ENCODE data around the gene MSL3B.

MSL3B gene

DNA sequence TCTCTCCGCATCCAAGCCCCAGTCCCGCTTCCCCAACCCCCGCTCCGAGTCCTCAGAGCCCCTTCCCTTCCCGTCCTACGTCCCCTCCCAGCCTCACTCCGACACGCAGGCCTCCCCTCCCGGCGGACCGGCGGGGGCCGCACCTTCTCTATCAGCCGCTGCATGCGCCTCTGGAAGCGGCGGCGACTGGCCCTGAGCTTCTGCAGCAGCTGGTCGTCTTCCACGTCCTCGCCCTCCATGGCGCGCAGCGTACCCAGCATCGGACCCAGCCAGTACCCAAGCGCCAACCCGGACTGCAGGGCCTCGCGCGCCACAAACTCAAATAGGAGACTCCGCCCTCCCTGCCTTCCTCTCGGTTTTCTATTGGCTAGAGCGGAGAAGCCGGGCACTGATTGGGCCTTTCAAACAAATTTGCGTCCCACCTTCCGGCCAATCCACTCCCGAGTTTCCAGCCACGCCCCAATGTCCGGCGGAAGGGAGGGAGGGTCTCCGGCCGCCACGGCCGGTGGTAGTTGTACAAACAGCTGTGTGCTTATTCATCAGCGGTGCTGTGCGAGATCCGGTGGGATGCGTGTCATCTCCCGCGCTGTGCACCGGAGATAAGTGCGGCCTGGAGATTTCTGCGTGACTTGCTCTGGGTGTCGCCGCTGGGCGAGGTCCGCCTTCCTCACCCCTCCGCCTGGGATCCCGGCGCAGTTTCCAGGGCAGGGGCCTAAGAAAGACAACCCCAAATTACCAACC, 13.8 kb downstream of the MSL3B start, which contains the start of gene HJURP:
Gene HJURP, minus strand, starts transcription at position 295 of the 741 bp plus-strand sequence. Its CDS starts 35 bp downstream, at position 260.
- CTCF ChIA-PET (ENCODE audit: low intra/inter-chr PET ratio), result no interaction called here
- peaks cover 42% of the 10 kb centered on the region for H3K36me3 ChIP-seq (ENCODE audit: control insufficient read depth, insufficient read depth, low read length)
- ATAC-seq, result peak; percentile 94
- H3K4me3 ChIP-seq, result peak within 1 kb of the TSS; percentile 98
- POLR2A ChIA-PET, result interaction anchor here (0.6 to 1.5 kb wide), 5 partner anchors 8 to 358 kb away, joined by 3 to 5 read pairs (median 3); no protein-coding TSS in a partner anchor
- no peaks in the 10 kb centered on the region for H3K9me3 ChIP-seq (replicated peaks; ENCODE audit: control insufficient read depth, insufficient read depth, low read depth, low read length)
- peak within 1 kb of the TSS; percentile 98 for H3K4me2 ChIP-seq (ENCODE audit: insufficient read depth, low read length)
- WGBS (ENCODE audit: insufficient coverage, low coverage, missing lambda C conversion rate), result under 1% methylated on average over 29 of the region's 60 CpGs
- peak within 1 kb of the TSS; percentile 97 to 98 for H3K9ac ChIP-seq (ENCODE audit: insufficient read depth in 1 of 2, low read depth in 2 of 2, low read length in 2 of 2)
- BruUV-seq (replicated peaks), result no TSS peak
- no peaks in the 10 kb centered on the region for H4K20me1 ChIP-seq (replicated peaks; ENCODE audit: control insufficient read depth, insufficient read depth, low read length)
- no peaks in the 10 kb centered on the region for H3K27me3 ChIP-seq (ENCODE audit: control insufficient read depth in 2 of 2, insufficient read depth in 2 of 2, low read length in 2 of 2)
- H3K27ac ChIP-seq (ENCODE audit: extremely low read depth, low read depth, low read length), result peak within 1 kb of the TSS; percentile 96
- intact Hi-C loops (cut with micrococcal nuclease) (loop anchor here (10.0 kb wide), 1 partner anchor 1260 kb away; no protein-coding TSS in a partner anchor), in situ Hi-C loops (cut with MboI) (loop anchor here (25.0 kb wide), 1 partner anchor 683 kb away; no protein-coding TSS in a partner anchor)
- H2AFZ ChIP-seq (ENCODE audit: low read depth, low read length), result peak within 1 kb of the TSS; percentile 78
- peaks cover 14 to 21% of the 10 kb centered on the region in 2 experiments; a peak in 4 of 5 replicates for H3K4me1 ChIP-seq (replicated peaks in 1 of 2; ENCODE audit: control insufficient read depth in 2 of 2, insufficient read depth in 2 of 2, low read length in 2 of 2)
- peaks cover 4% of the 10 kb centered on the region for H3K9me1 ChIP-seq (ENCODE audit: control insufficient read depth, insufficient read depth, low read length)
- FAIRE-seq, result peak; percentile 93
- peak; percentile 94 to 98 (median 98) for DNase-seq (ENCODE audit: extremely low read depth in 1 of 4, low spot score in 3 of 4)
- H3K79me2 ChIP-seq (ENCODE audit: control insufficient read depth, insufficient read depth, low read length), result peaks cover 50% of the 10 kb centered on the region
- no peak for TF ChIP-seq ZNF644 (tag; IDR thresholded peaks at IDR 0.05; ENCODE audit: low read depth)
- no peak for TF ChIP-seq SREBF1 (IDR thresholded peaks at IDR 0.05; ENCODE audit: borderline replicate concordance, low read depth, low read length)
- no peak for TF ChIP-seq MCM3 (IDR thresholded peaks at IDR 0.05)
- no peak for TF ChIP-seq PHF21A (IDR thresholded peaks at IDR 0.05; ENCODE audit: borderline replicate concordance, low read depth)
- no peak for TF ChIP-seq HMG20A (CRISPR knock-in tag; conservative IDR thresholded peaks at IDR 0.05)
- TF ChIP-seq ZNF76 (CRISPR knock-in tag; IDR thresholded peaks at IDR 0.05; ENCODE audit: borderline replicate concordance), result no peak
- TF ChIP-seq PML (IDR thresholded peaks at IDR 0.05; ENCODE audit: low read length), result peak; percentile 45; the same call in 1 of the 2 replicates
- TF ChIP-seq JUND (IDR thresholded peaks at IDR 0.05; ENCODE audit: borderline replicate concordance, low read depth, low read length), result peak; percentile 79
- TF ChIP-seq JUND (tag; IDR thresholded peaks at IDR 0.05; ENCODE audit: borderline replicate concordance, low read depth, low read length), result peak; percentile 72; the same call in 1 of the 3 replicates
- TF ChIP-seq, protein P1, sequence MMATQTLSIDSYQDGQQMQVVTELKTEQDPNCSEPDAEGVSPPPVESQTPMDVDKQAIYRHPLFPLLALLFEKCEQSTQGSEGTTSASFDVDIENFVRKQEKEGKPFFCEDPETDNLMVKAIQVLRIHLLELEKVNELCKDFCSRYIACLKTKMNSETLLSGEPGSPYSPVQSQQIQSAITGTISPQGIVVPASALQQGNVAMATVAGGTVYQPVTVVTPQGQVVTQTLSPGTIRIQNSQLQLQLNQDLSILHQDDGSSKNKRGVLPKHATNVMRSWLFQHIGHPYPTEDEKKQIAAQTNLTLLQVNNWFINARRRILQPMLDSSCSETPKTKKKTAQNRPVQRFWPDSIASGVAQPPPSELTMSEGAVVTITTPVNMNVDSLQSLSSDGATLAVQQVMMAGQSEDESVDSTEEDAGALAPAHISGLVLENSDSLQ (IDR thresholded peaks at IDR 0.05), result no peak
- TF ChIP-seq SRSF9 (IDR thresholded peaks at IDR 0.05; ENCODE audit: borderline replicate concordance, low read depth, low read length), result no peak
- TF ChIP-seq, protein P2, sequence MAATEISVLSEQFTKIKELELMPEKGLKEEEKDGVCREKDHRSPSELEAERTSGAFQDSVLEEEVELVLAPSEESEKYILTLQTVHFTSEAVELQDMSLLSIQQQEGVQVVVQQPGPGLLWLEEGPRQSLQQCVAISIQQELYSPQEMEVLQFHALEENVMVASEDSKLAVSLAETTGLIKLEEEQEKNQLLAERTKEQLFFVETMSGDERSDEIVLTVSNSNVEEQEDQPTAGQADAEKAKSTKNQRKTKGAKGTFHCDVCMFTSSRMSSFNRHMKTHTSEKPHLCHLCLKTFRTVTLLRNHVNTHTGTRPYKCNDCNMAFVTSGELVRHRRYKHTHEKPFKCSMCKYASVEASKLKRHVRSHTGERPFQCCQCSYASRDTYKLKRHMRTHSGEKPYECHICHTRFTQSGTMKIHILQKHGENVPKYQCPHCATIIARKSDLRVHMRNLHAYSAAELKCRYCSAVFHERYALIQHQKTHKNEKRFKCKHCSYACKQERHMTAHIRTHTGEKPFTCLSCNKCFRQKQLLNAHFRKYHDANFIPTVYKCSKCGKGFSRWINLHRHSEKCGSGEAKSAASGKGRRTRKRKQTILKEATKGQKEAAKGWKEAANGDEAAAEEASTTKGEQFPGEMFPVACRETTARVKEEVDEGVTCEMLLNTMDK (IDR thresholded peaks at IDR 0.05; ENCODE audit: borderline replicate concordance, insufficient read depth, low read depth, low read length, poor library complexity, severe bottlenecking), result no peak
- no peak for TF ChIP-seq ATF1 (CRISPR knock-in tag; IDR thresholded peaks at IDR 0.05)
- TF ChIP-seq ATF1 (tag; IDR thresholded peaks at IDR 0.05), result peak; percentile 72
- TF ChIP-seq ZSCAN32 (CRISPR knock-in tag; IDR thresholded peaks at IDR 0.05), result no peak
- peak; percentile 91 for TF ChIP-seq TAF1 (IDR thresholded peaks at IDR 0.05; ENCODE audit: control insufficient read depth, extremely low read depth, insufficient read depth, low read length, severe bottlenecking)

Data from K562 (cell line).